ENCODE data around the gene MOB2.

MOB2 gene

GRCh38 chr11:1487091-1487850 is 692 bp upstream of the MOB2 start:
- no peak for DNase-seq (ENCODE audit: low read depth in 3 of 3)

- DNase-seq (ENCODE audit: low read depth in 3 of 3) = no peak
These were observed 1.1 kb downstream of the MOB2 start for GRCh38 chr11:1485504-1485885.

- DNase-seq (ENCODE audit: low read depth in 3 of 3) = no peak
These were observed 1.7 kb downstream of the MOB2 start for GRCh38 chr11:1484695-1485503.

- no peak for DNase-seq (ENCODE audit: low read depth in 3 of 3)
These were observed 2.4 kb downstream of the MOB2 start for GRCh38 chr11:1484061-1484671.

GRCh38 chr11:1483445-1483961 is 3.1 kb downstream of the MOB2 start:
- DNase-seq (ENCODE audit: low read depth in 3 of 3) = no peak

- DNase-seq (ENCODE audit: low read depth in 3 of 3) = no peak
These were observed 3.8 kb downstream of the MOB2 start for GRCh38 chr11:1482581-1483444.

GRCh38 chr11:1481861-1482441 is 4.6 kb downstream of the MOB2 start:
- DNase-seq (ENCODE audit: low read depth in 3 of 3) = no peak

- no peak for DNase-seq (ENCODE audit: low read depth in 3 of 3)
These were observed 5.1 kb downstream of the MOB2 start for GRCh38 chr11:1481483-1481825.

GRCh38 chr11:1480555-1481482 is 5.8 kb downstream of the MOB2 start:
- DNase-seq (ENCODE audit: low read depth in 3 of 3) = no peak

GRCh38 chr11:1480191-1480554 is 6.4 kb downstream of the MOB2 start:
- DNase-seq (ENCODE audit: low read depth in 3 of 3) = no peak

- no peak for DNase-seq (ENCODE audit: low read depth in 3 of 3)
These were observed 6.9 kb downstream of the MOB2 start for GRCh38 chr11:1479678-1480118.

GRCh38 chr11:1479006-1479677 is 7.4 kb downstream of the MOB2 start:
- no peak for DNase-seq (ENCODE audit: low read depth in 3 of 3)

- DNase-seq (ENCODE audit: low read depth in 3 of 3) = no peak
These were observed 8.0 kb downstream of the MOB2 start for GRCh38 chr11:1478544-1478943.

GRCh38 chr11:1478011-1478410 is 8.6 kb downstream of the MOB2 start:
- no peak for DNase-seq (ENCODE audit: low read depth in 3 of 3)

- no peak for DNase-seq (ENCODE audit: low read depth in 3 of 3)
These were observed 9.4 kb downstream of the MOB2 start for GRCh38 chr11:1476940-1477736.

- DNase-seq (ENCODE audit: low read depth in 3 of 3) = no peak
These were observed 10.7 kb downstream of the MOB2 start for GRCh38 chr11:1475841-1476240.

- no peak for DNase-seq (ENCODE audit: low read depth in 3 of 3)
These were observed 12.8 kb downstream of the MOB2 start for GRCh38 chr11:1473786-1474185.

- no peak for DNase-seq (ENCODE audit: low read depth in 3 of 3)
These were observed 13.5 kb downstream of the MOB2 start for GRCh38 chr11:1473011-1473628.
